HG03457 (cell line): ENCODE results near the gene GCG.

Experiments
- ATAC-seq: cut with Tn5 transposase; IDR thresholded peaks from one replicate; pipeline ENCODE4 v1.9.1; 2021; ENCODE audit warnings: moderate number of reproducible peaks; ENCODE audit not compliant: unreplicated experiment

Gene GCG

DNA sequence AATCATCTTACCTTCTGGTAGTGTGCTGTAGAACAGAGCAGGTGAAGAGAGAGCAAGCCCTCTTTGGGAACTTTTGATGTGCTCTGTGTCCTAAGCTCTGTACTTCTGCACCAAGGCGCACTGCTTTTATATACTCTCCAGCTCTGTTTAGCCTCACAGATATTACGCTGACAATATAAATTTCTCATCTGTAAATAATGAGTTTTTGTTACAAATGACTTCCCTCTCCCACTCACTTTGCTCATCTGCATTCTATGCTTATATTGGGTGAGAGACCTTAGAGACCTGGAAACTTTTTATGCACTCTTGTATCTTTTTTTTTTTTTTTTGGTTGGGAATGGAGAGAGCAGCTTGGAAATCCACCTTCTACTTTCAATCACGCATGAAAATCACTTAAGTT is at the start of gene GCG:
GCG (minus strand) TSS at position 101 of the 400 bp plus-strand sequence. CDS start 3,069 bp downstream, outside the sequence.
- no peak for ATAC-seq

DNA sequence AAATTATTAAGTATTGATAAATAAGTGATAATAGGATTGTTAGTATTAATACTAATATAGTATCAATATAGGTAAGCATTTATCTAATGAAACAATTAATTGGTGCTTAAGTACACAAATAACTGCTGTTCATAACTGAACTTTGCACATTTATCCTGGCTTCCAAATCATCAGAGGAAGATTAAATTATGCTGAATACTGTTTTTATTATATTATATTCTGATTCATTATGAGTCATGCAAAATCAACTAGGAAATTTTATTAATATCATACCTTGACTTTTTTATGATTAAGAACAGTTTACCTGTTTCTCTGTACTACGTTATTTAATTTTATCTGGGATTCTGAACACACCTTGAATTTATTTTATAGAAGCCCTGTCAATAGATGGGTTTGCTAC is 48.6 kb upstream of the GCG start:
- ATAC-seq: no peak

DNA sequence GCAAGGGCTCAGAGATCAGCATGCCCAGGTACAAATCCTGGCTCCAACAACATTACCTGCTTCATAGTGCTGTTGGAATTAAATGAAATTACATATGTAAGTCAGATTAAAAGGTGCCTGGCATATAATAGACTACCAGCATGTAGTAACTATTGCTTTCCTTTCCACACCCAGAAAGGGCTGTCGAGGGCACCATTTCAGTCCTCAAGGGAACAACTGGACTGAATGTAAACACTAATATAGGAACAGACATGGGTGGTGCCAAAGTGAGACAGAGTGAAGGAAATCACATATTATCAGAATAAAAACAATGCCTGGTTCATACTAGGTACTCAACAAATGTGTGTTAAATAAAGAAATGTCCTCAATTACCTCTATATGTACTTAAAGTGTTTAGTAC is 47.9 kb upstream of the GCG start:
- ATAC-seq: no peak

DNA sequence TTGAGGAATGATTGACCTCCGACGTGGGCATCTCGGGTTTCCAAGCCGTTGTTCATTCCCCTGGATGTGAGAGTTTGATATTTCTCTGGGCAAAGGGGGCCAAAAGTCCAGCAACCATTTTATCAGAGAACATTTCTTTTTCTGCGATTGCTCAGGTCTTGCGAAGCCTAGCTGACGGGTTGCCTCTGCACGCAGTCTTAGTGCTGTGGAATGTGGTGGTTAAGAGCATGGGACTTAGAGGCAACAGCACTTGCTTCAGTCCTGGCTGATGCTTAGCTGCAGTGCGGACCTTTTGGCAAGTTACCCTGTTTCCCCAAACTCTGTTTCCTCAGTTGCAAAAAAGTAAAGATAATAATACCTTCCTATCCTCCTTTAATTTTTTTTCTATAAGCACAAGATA is 46.2 kb upstream of the GCG start:
- no peak for ATAC-seq

DNA sequence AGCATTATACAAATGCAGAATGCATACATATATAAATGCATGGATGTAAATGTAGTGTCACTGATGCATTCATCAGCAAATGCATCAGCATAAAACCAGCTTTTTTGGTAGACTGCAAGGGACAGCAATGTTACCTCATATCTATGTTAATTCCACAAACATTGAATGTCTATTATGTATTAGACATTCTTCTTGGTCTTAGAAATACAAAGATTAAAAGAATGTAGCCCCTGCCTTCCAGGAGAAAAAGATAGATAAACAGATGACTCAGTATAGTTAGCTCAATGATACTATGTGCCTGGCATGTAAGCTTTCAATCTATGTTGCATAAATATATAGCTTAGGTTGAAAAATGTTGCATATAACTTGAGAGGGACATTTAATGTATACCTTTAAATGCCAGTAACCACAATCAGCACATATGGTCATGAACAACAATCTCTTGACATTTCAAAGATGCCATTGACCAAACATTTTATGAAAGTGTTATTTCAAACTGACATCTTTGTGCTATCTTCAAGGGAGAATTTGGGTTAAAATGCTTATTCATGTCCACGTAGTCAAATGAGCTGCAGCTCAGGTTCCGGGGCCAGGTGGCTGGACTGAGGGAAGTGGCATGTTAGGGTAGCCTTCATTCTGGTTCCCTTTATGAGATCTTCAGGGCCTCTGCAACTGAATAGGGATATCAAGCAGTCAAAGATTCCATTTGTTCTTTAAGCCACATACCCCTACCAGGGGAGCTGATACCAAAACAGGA is 45.2 kb upstream of the GCG start:
- no peak for ATAC-seq

DNA sequence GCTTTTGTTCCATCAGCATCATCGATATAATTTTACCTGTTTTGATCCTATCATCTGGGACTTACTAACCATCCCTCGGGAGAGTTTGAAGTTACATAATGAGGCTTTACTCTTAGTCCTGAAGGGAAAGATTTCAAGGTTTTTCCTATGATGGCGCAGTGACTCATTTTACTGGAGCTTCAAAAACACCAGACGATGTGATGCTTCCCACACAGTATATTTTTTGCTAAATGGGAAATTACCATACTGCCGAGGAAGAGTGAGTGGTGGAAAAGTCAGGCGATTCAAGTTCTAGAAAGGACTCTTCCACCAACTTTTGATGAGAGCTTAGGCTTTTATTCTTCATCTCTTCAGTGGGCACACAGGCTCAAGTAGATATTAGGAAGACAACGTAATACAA is 44.6 kb upstream of the GCG start:
- ATAC-seq: no peak

DNA sequence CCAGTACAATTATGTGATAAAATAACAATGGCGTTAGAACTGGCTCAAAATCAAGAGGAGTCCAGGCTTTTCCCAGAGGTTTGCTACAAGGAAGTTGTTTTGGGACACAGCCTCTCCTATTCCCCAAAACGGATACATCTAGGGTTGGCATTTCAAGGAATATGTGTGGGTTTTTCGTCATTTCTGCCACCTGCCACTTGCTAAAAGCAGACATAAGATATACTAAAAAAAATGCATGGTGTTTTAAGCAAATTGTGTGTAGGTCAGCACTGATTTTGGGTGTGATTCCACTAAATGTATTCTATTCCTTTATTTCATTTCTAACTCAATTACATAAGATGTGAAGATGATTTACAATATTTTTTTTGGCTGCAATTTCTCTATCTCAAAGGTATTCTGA is 36.4 kb upstream of the GCG start:
- no peak for ATAC-seq

DNA sequence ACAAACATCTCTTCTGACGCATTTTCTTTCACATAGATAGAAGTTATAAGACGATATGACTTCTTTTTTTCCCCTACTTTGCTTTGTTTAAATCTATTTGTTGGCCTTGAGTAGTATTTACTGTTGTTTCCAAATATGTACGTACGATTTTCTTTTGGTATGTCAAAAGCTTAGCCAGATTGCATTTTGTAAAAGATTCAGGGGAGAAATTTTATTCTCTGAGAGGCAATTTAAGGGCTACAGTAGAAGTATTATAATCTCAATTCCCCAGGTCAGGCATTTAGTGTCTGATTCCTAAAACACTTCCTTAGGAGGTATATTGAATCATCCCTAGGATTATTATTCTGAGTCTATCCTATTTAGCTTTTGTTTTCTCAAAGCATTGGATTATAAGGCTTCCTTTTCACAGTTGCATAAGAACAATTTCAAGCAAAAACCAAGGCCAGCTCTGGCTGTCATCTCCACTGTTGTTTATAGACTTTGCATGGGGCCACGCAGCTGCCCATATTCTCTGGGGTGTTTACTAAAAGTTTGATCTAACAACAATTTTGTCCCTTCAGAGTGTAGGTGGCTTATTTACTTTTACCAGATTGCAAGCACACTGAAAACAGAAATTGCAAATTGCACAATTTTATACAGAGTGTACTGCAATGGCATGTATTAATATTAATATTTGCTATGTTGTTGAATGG is 33.6 kb upstream of the GCG start:
- ATAC-seq: no peak

DNA sequence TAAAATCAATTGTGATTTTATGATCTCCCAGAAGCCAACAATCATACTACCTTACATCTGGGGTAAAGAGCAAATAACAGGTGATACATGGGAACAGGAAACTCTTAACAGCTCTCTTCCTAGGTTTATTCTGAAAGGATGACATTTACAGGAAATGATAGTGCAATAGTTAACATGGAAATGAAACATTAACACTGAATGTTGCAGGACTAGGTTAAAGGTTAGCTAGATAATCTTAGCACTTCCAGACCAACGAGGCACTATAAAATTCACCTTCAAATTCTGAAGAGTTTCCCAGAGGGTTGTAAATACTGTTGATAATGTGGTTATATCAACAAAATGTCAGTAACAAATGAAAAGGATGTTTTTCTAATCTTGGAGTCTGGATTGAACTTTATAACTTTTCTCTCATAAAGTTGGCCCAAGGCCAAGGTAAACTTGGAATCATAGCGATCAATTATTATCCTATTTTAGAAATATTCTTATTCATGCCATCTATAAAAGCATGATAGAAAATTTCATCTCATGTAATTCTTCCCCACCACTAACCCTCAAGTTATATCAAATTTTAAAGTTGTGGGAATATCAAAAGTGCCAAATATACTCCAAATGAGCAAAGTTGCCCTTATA is 32.9 kb upstream of the GCG start:
- ATAC-seq: no peak

DNA sequence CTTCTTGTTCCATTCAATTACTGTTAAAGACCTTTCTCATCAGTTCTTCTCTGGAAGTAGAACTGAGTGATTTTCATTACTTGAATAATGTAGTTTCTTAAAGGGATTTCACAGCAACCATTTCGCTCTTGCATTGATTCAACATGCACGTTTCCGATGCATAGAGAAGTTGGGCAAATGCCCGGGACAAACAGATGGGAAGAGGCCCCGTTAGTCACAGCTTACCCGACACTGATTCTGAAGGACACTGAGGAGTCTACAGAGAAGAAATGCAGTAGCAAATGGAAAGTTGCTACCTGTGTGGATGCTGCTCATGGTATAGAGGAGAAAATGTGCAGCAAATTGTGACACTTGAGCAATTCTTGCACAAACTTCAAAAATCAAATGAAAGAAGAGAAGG is 32.3 kb upstream of the GCG start:
- ATAC-seq: no peak

DNA sequence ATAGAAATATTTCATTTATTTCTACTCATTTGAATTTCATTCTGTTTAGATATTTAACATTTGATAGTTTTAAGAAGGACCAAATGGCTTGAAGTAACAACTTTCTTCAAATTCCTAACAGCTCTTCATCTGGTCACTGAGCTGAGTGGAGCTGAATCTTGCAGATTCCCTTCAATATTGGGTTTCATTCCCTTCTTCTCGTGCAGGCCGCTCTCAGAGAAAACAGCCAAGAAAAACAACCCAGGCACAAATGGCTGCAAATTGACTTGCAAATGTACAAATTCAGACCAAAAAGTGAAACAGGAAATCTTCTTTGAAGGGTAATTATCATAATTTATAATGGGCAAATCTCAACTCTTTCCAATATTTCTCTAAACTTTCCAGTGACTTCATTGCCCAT is 30.3 kb upstream of the GCG start:
- ATAC-seq: no peak

DNA sequence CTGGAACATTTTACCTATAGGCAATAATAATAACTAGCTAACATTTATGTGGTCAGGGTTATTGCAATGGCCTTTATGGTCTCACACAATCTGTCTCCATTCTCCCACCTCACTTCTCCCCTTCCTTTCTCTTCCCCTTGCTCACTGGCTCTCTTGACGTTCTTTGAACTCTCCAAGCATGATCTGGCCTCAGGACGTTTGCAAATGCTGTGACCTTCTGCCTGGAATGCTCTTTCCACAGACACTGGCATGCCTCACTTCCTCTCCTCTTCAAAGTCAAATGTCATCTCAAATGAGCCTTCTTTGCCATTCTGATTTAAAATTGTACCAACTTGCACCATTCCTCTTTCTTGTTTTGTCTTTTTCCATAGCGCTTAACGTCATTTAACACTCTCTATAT is 25.3 kb upstream of the GCG start:
- ATAC-seq: no peak

DNA sequence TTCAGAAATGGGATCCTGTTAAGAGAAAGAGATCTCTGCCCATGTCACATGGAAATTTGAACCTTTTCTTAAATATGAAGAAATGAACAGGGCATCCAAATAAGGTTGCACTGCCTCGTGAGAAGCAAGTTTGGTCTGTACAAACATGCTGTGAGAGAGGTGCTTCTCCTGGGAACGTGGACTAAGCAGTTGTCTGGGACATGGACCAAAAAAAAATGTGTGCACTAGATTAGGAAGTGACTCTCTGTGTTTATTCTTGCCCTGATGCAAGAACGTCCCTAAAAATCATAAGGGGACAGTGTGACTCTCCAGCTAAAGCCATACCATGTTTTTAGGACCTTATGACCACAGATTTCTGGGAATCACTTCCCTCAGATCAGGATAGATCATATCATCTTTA is 23.7 kb upstream of the GCG start:
- ATAC-seq: no peak

DNA sequence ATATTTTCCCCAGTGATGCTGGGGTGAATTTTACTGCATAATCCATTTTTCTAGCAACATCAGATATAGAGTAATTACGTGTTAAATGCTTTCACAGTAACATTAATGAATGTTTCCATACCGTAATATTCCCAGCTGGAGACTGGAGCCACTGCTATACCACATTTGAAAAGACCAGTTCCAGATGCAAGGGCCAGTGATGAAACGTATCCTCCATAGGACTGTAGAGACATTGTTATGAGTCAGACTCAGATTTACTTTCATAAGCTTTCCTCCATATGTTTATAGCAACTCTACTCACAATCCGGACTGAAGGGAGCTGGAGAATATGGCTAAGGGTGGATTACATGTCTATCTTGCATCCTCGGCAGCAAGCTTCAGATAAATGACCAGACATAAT is 22.7 kb upstream of the GCG start:
- ATAC-seq: no peak

DNA sequence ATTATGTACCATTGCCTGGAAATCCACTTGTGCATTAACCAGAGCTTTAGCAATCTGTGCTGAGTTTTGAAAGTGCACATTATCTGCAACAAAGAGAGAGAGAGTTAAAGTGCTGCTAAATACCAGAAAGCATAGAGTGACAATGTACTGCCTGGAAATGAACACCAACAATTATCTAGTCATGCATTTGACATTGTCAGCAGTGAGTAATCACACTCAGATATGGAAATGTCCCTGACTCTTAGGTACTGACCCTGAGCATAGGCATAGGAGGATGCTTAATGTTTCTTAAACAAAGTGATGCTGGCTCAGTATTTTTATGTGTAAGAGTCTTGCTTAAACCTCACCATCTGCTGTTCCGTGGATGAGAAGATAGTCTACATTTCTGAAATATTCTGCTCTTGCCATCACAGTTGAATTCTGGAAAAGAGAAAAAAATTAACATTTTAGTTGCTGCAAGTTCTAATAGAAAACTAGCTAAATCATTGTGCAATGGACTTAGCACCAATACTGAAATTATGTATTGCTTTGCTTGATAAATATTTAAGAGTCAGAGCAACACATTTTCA is 20.8 kb upstream of the GCG start:
- no peak for ATAC-seq

DNA sequence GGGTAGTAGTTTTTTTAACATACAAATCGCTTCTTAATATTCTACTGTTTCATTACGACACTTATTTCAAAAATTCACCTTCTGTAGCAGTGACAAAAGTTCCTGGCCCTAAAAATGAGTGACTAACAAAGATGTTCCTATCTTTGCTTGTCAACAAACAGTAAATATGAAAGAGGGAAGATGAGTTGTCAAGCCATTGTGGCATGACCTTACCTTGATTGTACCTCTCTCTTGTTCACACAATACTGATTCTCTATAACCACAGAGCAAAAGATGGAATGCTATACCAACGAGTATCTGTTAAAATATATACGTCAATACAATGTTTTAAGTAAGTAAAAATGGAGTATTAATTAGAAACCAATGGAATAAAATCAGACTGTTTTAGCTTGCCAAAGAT is 14.7 kb upstream of the GCG start:
- no peak for ATAC-seq

DNA sequence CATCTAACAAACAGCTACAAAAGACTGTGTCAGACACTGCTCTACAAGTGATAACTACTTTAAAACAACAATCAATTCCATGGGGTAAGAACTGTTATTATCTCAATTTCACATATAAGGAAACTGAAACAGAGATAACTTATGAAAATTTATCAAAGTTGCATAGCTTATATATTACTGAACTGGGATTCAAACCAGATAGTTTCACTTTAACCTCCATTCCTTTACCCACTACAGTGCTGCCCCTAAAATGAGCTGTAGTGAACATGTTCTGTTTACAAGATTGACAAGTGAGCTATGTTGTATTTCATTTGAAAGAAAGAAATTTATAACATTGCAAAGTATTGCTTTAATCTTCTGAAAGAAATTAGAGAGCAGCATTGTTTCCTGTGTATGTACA is 14.1 kb upstream of the GCG start:
- ATAC-seq: no peak

DNA sequence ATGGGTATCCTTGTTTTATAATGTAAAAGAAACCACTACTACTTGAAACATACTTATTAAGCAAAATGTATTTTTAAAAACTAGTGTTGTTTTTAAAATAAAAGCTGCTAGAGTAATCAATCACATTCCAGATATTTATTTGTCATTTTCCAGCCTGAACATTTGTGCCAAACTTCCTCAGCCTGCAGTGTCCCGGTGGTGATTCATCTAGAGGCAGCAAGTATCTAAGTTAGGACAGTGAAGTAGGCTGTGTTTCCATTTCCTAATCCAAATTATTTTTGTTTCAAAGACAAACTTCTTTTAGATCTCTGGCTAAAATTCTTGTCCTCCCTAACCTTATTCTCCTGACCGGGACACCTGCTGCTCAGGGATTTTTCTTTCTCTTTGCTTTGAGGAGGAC is 12.8 kb upstream of the GCG start:
- no peak for ATAC-seq

DNA sequence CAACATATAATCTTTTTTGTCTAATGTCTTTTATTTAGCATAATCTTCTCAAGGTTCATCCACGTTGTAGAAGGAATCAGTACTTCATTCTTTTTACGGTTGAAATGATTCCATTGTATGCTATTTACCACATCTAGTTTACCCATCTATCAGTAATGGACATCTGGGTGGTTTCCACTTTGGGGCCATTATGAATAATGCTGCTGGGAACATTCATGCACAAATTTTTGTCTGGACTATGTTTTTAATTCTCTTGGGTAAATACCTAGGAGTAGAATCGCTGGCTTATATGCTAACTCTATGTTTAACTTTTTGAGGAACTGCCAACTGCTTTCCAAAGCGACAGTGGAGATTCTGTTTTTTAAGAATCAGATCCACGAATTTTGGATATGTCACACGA is 7.4 kb upstream of the GCG start:
- no peak for ATAC-seq

DNA sequence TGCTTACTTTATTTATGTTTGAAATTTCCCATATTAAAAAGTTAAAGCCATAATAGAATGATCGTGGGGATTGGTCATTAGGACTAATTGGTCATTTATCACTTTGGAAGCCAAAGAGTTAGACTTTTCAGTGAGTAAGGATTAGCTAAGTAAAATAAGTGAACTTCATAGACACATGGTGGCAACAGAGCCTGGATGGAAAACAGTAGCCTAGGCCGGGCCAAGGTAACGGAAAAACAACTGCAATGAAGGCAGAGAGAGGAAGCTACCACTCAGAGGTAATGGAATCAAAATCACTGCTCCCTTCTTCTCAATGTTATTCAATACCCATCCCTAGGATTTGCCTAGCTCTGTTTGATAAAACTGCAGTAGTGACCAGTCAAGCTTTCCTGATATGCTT is 4.1 kb upstream of the GCG start:
- no peak for ATAC-seq

DNA sequence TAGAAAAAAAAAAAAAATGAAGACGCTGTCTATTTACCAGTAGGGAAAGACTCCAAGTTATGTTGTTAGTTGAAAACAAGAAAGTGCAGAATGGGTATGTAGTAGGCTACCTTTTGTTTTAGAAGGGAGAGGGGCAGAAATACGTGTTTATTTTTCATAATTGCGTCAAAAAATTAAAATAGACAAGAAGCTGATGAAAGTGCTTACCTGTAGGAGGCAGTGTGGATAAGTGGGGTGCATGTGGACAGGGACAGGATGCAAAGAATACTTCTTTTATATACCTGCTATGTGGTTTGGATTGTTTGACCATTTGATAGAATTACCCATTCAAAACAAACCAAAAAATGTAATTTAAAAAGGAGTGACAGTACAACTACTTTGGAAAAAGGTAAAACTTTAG is 3.0 kb upstream of the GCG start:
- no peak for ATAC-seq

DNA sequence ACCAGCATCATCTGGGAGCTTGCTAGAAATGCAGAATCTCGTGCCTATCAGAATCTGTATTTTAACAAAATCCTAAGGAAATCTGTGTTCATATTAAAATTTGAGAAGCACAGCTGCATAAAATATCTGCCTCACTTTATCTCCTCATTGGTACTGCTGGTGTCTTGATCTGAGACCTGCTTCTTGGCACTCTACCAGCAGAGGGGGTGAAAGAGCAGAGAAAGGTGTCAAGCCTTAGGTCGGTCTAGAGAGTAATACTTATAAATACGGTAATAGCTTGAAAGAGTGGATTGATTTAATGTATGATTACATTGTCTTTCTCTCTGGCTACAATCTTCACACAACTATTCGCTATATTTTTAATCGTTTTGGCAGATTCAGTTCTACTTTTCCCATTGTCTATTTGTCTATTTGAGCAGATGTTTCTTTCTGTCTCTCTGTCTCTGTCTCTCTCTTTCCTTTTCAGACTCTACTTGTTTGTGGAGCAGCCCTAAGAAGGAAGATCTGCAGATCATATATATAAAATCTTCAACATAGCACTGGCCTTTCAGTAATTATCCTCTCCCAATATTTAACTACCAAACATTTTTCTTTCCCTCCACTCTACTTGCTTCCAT is 1.7 kb upstream of the GCG start:
- ATAC-seq: peak; percentile 95
